OCI-LY7 (cell line): Measurements from ENCODE around the gene PSMC3IP. TPM values are rescaled to one million over a fixed set of nuclear protein-coding genes. Genes with fewer than 3 reads are reported as not detected.
A peak's percentile ranks its signal among the peaks of the same experiment; 100 is the strongest.

Experiments
- Bru-seq: library from RNA; stranded (reverse); fragments of 400-500 nt; gene quantifications from one replicate; lab custom pipeline; 2021; lab: Mats Ljungman, UMichigan
- BruChase-seq, 2 experiments: library from RNA; stranded (reverse); fragments of 400-500 nt; gene quantifications; one replicate each; lab custom pipeline; 2021; lab: Mats Ljungman, UMichigan
- BruUV-seq: library from RNA; stranded (reverse); fragments of 400-500 nt; replicated peaks from 2 replicates; lab custom pipeline; 2021; lab: Mats Ljungman, UMichigan
- CTCF ChIA-PET: fragments of 300-600 bp; sonication (Branson Sonifier 250); formaldehyde crosslinking; loops from one replicate; lab custom pipeline; 2022; ENCODE audit warnings: antibody characterized with exemption; ENCODE audit not compliant: unreplicated experiment; lab: Charles Lee
- POLR2A ChIA-PET: fragments of 300-600 bp; sonication (Branson Sonifier 250); formaldehyde crosslinking; loops from one replicate; lab custom pipeline; 2022; ENCODE audit warnings: antibody characterized with exemption; lab: Charles Lee
- DNase-seq: peaks from one replicate; pipeline ENCODE4 v3.0.0-alpha.2; 2015; ENCODE audit warnings: low spot score
- H2AFZ ChIP-seq: fragments of 200-600 bp; sonication (generic), shearing (Covaris generic); 2 replicates; pipeline ENCODE4 v1.6.1; 2014; ENCODE audit warnings: mild to moderate bottlenecking, antibody characterized with exemption, low read length, moderate library complexity
- H3K27ac ChIP-seq: fragments of 200-600 bp; sonication (generic); 2 replicates; pipeline ENCODE4 v1.5.1; 2014; ENCODE audit warnings: mixed run types, low read depth, mild to moderate bottlenecking, moderate library complexity, low read length, inconsistent platforms; ENCODE audit not compliant: poor library complexity, severe bottlenecking
- H3K36me3 ChIP-seq: fragments of 200-600 bp; sonication (generic); 2 replicates; pipeline ENCODE4 v1.6.1; 2014; ENCODE audit warnings: mild to moderate bottlenecking, antibody characterized with exemption, low read length, moderate library complexity, mixed read lengths; ENCODE audit not compliant: insufficient read depth
- H3K4me1 ChIP-seq: fragments of 200-600 bp; sonication (generic); 2 replicates; pipeline ENCODE4 v1.5.1; 2014; ENCODE audit warnings: mild to moderate bottlenecking, low read length; ENCODE audit not compliant: insufficient read depth, poor library complexity, severe bottlenecking
- H3K4me2 ChIP-seq: fragments of 200-600 bp; sonication (generic); 2 replicates; pipeline ENCODE4 v1.6.1; 2014; ENCODE audit warnings: mild to moderate bottlenecking, low read length
- H3K4me3 ChIP-seq: fragments of 200-600 bp; sonication (generic); 2 replicates; pipeline ENCODE4 v1.5.1; 2014; ENCODE audit warnings: mild to moderate bottlenecking, low read depth, low read length; ENCODE audit not compliant: poor library complexity, severe bottlenecking
- H3K79me2 ChIP-seq: fragments of 200-600 bp; sonication (generic); 2 replicates; pipeline ENCODE4 v1.6.1; 2016; ENCODE audit warnings: low read depth, mild to moderate bottlenecking, low read length, moderate library complexity, mixed read lengths; ENCODE audit not compliant: insufficient read depth
- H3K9me2 ChIP-seq: fragments of 200-600 bp; sonication (generic); 2 replicates; pipeline ENCODE4 v1.6.1; 2016; ENCODE audit warnings: mild to moderate bottlenecking, low read length, mixed read lengths; ENCODE audit not compliant: insufficient read depth
- H3K9me3 ChIP-seq: fragments of 200-600 bp; sonication (generic); 2 replicates; pipeline ENCODE4 v1.6.1; 2014; ENCODE audit warnings: mild to moderate bottlenecking, mixed run types, low read length, mixed read lengths
- H4K20me1 ChIP-seq: fragments of 200-600 bp; sonication (generic); 2 replicates; pipeline ENCODE4 v1.6.1; 2014; ENCODE audit warnings: mild to moderate bottlenecking, antibody characterized with exemption, low read length, moderate library complexity, mixed read lengths; ENCODE audit not compliant: insufficient read depth
- CTCF ChIP-seq: fragments of 200-600 bp; sonication (generic); conservative IDR thresholded peaks from 2 replicates; pipeline ENCODE4 v1.5.1; 2014; ENCODE audit warnings: mild to moderate bottlenecking, antibody characterized with exemption, low read length, moderate library complexity, mixed read lengths
- EZH2phosphoT487 ChIP-seq: fragments of 200-600 bp; sonication (generic); IDR thresholded peaks from 2 replicates; pipeline ENCODE4 v1.6.1; 2018; ENCODE audit warnings: low read depth, borderline replicate concordance, mild to moderate bottlenecking, mixed run types, antibody characterized with exemption, low read length, moderate library complexity, mixed read lengths
- intact Hi-C: fragments of 100-400 bp; cut with micrococcal nuclease; formaldehyde crosslinking; loops from one replicate; pipeline ENCODE4 v1.10.0; 2022; ENCODE audit not compliant: unreplicated experiment
- long read RNA-seq: library from polyadenylated mRNA; stranded (forward); transcript quantifications from one replicate; pipeline ENCODE4 v2.0.0, GENCODE V29; 2022
- total RNA-seq, 2 experiments: library from RNA; depleted of rRNA in 1 of 2; stranded (reverse); fragments of >200 nt in 1 of 2; shearing (Covaris generic) in 1 of 2; gene quantifications; 2 replicates each; pipeline ENCODE4 v1.2.3, GENCODE V29; 2014 to 2022

Gene PSMC3IP
- total RNA-seq (2014; rRNA removed; shearing (Covaris generic)) (27.3 and 40.5 TPM in 2 replicates), total RNA-seq (2022) (33.3 and 36.4 TPM in 2 replicates), Bru-seq, nascent RNA (percentile 82 among the genes with signal in this experiment), BruChase-seq, experiment 1, labeled RNA remaining after a 6-hour chase (percentile 74 among the genes with signal in this experiment), BruChase-seq, experiment 2, labeled RNA remaining after a 2-hour chase (percentile 83 among the genes with signal in this experiment)
- long read RNA-seq, transcript PSMC3IP-204 (7 exons, 1,381 nt) = minor isoform, 13 of 509 reads
- long read RNA-seq, transcript PSMC3IP-202 (8 exons, 1,416 nt) = major isoform, 41 of 509 reads
- long read RNA-seq, partial matches to known transcripts = 6 of 509 reads
- long read RNA-seq, other reads (novel, unspliced or antisense) = 445 of 509 reads

- Histone ChIP-seq H3K9me3 (no peaks in the 10 kb centered on the region), H4K20me1 (peaks cover 4% of the 10 kb centered on the region; the same call in 1 of the 2 replicates), H3K27ac (peak within 1 kb of the TSS; percentile 93), H3K4me2 (peak within 1 kb of the TSS; percentile 97), H3K36me3 (peaks cover 78% of the 10 kb centered on the region), H3K4me3 (peak within 1 kb of the TSS; percentile 84), H3K79me2 (peaks cover 21% of the 10 kb centered on the region), H3K9me2 (no peaks in the 10 kb centered on the region), H3K4me1 (peaks cover 48% of the 10 kb centered on the region), H2AFZ (peak within 1 kb of the TSS; percentile 22; the same call in 1 of the 2 replicates)
- ChIA-PET CTCF (interaction anchor here (1.1 to 2.3 kb wide), 9 partner anchors 9 to 186 kb away, joined by 5 to 19 read pairs (median 8); partner anchors contain the start of genes CCR10, MLX, PLEKHH3 and RETREG3), POLR2A (interaction anchor here (0.5 to 2.8 kb wide), 17 partner anchors 10 to 333 kb away, joined by 3 to 12 read pairs (median 5); partner anchors contain the start of genes PLEKHH3, RETREG3, TUBG1 and VPS25)
- TF ChIP-seq EZH2phosphoT487 (no peak), CTCF (peak; percentile 60; the same call in 1 of the 2 replicates)
- intact Hi-C loops = loop anchor here (1.0 to 10.0 kb wide), 7 partner anchors 29 to 247 kb away; partner anchors contain the start of gene BECN1
- DNase-seq = peak; percentile 95
- BruUV-seq = TSS peak; percentile 86
Observed at GRCh38 chr17:42577532-42578281, at the start of gene PSMC3IP. TSS of gene PSMC3IP (minus strand) at chr17:42577729. CDS start at chr17:42577686, 43 bp downstream.

GRCh38 chr17:42623732-42624596 is 46.4 kb upstream of the PSMC3IP start:
- DNase-seq = no peak
- H3K27ac ChIP-seq = no peak overlapping the region
- CTCF ChIA-PET = interaction anchor here (0.6 kb wide), 1 partner anchor 18 kb away, joined by 3 read pairs; no protein-coding TSS in a partner anchor
- no peaks in the 10 kb centered on the region for H3K36me3 ChIP-seq
- POLR2A ChIA-PET = interaction anchor here (0.8 to 1.5 kb wide), 2 partner anchors 12 to 16 kb away, joined by 5 to 6 read pairs; no protein-coding TSS in a partner anchor
- H3K4me1 ChIP-seq = peaks cover 11% of the 10 kb centered on the region
- H3K79me2 ChIP-seq = no peaks in the 10 kb centered on the region
- no peaks in the 10 kb centered on the region for H3K9me2 ChIP-seq
- H3K4me3 ChIP-seq = no peak overlapping the region
- intact Hi-C loops = no loop called here
- no peak overlapping the region for H2AFZ ChIP-seq
- H4K20me1 ChIP-seq = no peaks in the 10 kb centered on the region
- no peak for TF ChIP-seq EZH2phosphoT487
- TF ChIP-seq CTCF = no peak
- no peaks in the 10 kb centered on the region for H3K9me3 ChIP-seq
- no TSS peak for BruUV-seq
- H3K4me2 ChIP-seq = no peak overlapping the region
